ENCODE measurements around the gene C19orf44. TPM values are rescaled to one million over a fixed set of nuclear protein-coding genes. Genes with fewer than 3 reads are reported as not detected.
"Not testable (repeated sequence)": the region's sequence is repeated elsewhere in the genome, so short reads cannot be mapped to it uniquely, and the experiment has no call there.

Gene C19orf44
- total and polyA plus RNA-seq, 9 donors, result 6.3 to 12.2 (median 9.4) TPM

DNA sequence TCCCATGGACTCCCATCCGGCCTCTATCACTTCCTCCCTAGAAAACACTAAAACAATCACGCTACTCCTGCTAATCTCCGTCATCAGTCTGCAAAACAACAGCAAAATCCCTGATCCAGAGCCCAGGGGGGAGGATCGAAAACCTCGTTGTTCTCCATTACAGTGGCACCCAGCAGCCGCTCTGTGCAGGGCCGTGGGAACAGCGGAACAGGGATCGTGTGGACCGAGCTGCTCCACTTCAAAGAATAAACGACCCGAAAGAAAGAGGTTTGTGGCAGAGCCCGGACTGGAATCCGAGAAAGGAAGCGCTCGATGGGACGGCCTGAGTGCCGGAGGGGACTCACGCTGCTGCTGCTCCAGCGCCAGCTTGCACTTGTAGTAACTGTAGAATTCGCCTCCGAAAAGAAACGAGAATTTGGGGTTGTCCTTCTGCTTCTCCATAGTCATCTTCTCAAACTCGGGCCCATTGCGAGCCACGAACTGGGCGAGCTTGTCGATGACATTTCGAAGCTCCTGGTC, 45.4 kb downstream of the C19orf44 start:
- Histone ChIP-seq H3K4me1 (ENCODE audit: insufficient read depth) (peaks cover 10% of the 10 kb centered on the region), H3K9me3 (no peaks in the 10 kb centered on the region), H3K36me3 (no peaks in the 10 kb centered on the region), H3K27ac (peak overlapping the region; percentile 76 to 78), H3K27me3 (no peaks in the 10 kb centered on the region), H3K4me3 (peak overlapping the region; percentile 84)
- intact Hi-C loops (cut with DNase I), result no loop called here
- WGBS, 3 donors, result 0 to 1% (median 1%) methylated on average over 29 of the region's 29 CpGs
- TF ChIP-seq POLR2A (IDR thresholded peaks at IDR 0.05) (no peak), CTCF (IDR thresholded peaks at IDR 0.05) (no peak), EP300 (IDR thresholded peaks at IDR 0.05) (no peak)
- DNase-seq, result no peak

DNA sequence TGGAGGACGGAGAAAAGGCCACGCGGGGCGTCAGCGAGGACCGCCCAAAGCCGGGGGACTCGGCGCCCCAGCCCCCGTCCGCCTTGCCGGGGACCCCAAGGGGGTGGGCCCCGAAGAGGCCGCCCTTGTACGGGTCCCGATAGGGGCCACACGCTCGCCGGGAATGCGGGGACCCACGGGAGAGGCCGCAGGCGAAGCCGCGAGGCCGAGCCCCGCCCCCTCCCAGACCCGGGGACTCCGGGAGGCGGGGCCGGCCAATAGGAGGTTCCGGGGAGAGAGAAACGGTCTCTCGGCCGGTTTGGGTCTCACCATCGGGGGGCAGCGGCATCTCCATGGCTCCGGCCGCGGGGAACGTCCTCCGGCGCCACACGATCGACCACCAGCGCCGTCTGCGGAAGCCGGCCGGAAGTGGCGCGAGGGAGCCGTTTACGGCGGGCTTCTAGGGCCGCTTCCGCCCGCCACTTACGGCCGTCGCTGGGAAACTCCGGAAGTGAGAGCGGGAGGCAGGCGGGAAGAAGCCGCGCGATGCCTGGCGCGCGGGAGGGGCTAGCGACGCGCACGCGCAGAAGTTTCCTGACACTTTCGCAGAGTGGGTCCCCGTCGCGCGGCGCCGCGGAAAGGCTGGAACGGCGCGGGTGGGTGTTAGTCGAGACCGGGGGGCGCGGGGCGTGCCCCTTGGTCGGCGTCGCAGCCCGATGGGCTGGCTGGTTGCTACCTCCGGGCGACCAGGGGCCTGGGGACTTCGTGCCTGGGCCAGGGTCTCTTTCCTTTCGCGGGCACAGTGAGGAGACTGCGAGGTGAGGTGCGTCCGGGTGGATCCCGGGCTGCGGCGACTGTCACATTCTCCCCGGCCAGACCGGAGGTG, 46.1 kb downstream of the C19orf44 start, which contains the start of gene CHERP:
Gene CHERP (minus strand): TSS at position 393 of the 865 bp plus-strand sequence. CDS start 59 bp downstream, at position 334.
- intact Hi-C loops (cut with DNase I), result no loop called here
- WGBS, 3 donors, result 0% methylated on average over 71 to 108 of the region's 108 CpGs
- TF ChIP-seq POLR2A (IDR thresholded peaks at IDR 0.05), result peak; percentile 80
- peak in 1 of 3 donors; percentile 29 for TF ChIP-seq CTCF (IDR thresholded peaks at IDR 0.05)
- TF ChIP-seq EP300 (IDR thresholded peaks at IDR 0.05), result no peak
- DNase-seq, result peak; percentile 92 to 96 (median 94)
- peaks cover 10% of the 10 kb centered on the region for H3K4me1 ChIP-seq (ENCODE audit: insufficient read depth)
- no peaks in the 10 kb centered on the region for H3K27me3 ChIP-seq
- H3K27ac ChIP-seq, result peak within 1 kb of the TSS; percentile 76 to 78
- no peaks in the 10 kb centered on the region for H3K36me3 ChIP-seq
- H3K9me3 ChIP-seq, result no peaks in the 10 kb centered on the region
- H3K4me3 ChIP-seq, result peak within 1 kb of the TSS; percentile 84

GRCh38 chr19:16542910-16543472, 46.8 kb downstream of the C19orf44 start:
- peak overlapping the region; percentile 75 to 78 for H3K27ac ChIP-seq
- intact Hi-C loops (cut with DNase I), result no loop called here

GRCh38 chr19:16543734-16544133, 47.5 kb downstream of the C19orf44 start:
- 79 to 84% (median 80%) methylated on average over 6 of the region's 6 CpGs for WGBS, 3 donors
- H3K4me1 ChIP-seq (ENCODE audit: insufficient read depth), result peaks cover 10% of the 10 kb centered on the region
- H3K27me3 ChIP-seq; DNase-seq; intact Hi-C loops (cut with DNase I); H3K4me3 ChIP-seq; H3K36me3 ChIP-seq; H3K27ac ChIP-seq; H3K9me3 ChIP-seq: not testable (repeated sequence)

More at GRCh38 chr19:16542910-16543472, 46.8 kb downstream of the C19orf44 start:
- Histone ChIP-seq H3K4me1 (ENCODE audit: insufficient read depth) (peaks cover 10% of the 10 kb centered on the region), H3K4me3 (peak overlapping the region; percentile 84), H3K27me3 (no peaks in the 10 kb centered on the region), H3K36me3 (no peaks in the 10 kb centered on the region), H3K9me3 (no peaks in the 10 kb centered on the region)
- TF ChIP-seq EP300 (IDR thresholded peaks at IDR 0.05), result no peak
- TF ChIP-seq POLR2A (IDR thresholded peaks at IDR 0.05), result no peak
- no peak for TF ChIP-seq CTCF (IDR thresholded peaks at IDR 0.05)
- DNase-seq, result no peak
- WGBS, 3 donors, result 2 to 4% (median 3%) methylated on average over 15 of the region's 15 CpGs

All from ovary (tissue), 9 donors.